Breast epithelium (tissue), 4 donors: ENCODE measurements around the gene FAF1. TPM values are rescaled to one million over a fixed set of nuclear protein-coding genes. Genes with fewer than 3 reads are reported as not detected.

Experiments used
- DNase-seq, 2 donors: peaks; one replicate each; pipeline ENCODE4 v3.0.0-alpha.2; 2019; ENCODE audit warnings: low spot score in 2 of 2
- H3K27ac ChIP-seq, 2 donors: fragments of 200-600 bp; sonication (generic) in 1 of 2; one replicate each; pipeline ENCODE4 v1.5.1; 2016 to 2019; ENCODE audit warnings: mild to moderate bottlenecking in 1 of 2
- H3K27me3 ChIP-seq, 2 donors: fragments of 200-600 bp; sonication (generic) in 1 of 2; one replicate each; pipeline versions ENCODE4 v1.5.1 to v1.6.0; 2017 to 2019; ENCODE audit warnings: control low read depth in 1 of 2, mild to moderate bottlenecking in 1 of 2
- H3K36me3 ChIP-seq: fragments of 200-600 bp; one replicate; pipeline ENCODE4 v1.5.1; 2019
- H3K4me1 ChIP-seq, 2 donors: fragments of 200-600 bp; sonication (generic); one replicate each; pipeline ENCODE4 v1.5.1; 2016 to 2019; ENCODE audit warnings: control low read depth in 1 of 2
- H3K4me3 ChIP-seq, 3 donors: fragments of 200-600 bp; sonication (generic); 1 replicate in 2 of 3; 2 replicates in 1 of 3; pipeline ENCODE4 v1.5.1; 2016 to 2019; ENCODE audit warnings: mild to moderate bottlenecking in 3 of 3, moderate library complexity in 2 of 3
- H3K9me3 ChIP-seq, 2 donors: fragments of 200-600 bp; sonication (generic) in 1 of 2; one replicate each; pipeline ENCODE4 v1.5.1; 2016 to 2019; ENCODE audit warnings: control low read depth in 1 of 2
- POLR2A ChIP-seq: fragments of 450-650 bp; IDR thresholded peaks from one replicate; pipeline ENCODE4 v1.6.1; 2016; ENCODE audit warnings: antibody characterized with exemption, mild to moderate bottlenecking, moderate library complexity
- POLR2AphosphoS5 ChIP-seq, 3 donors: sonication (generic); formaldehyde crosslinking; IDR thresholded peaks; one replicate each; pipeline ENCODE4 v1.6.1; 2017; ENCODE audit warnings: antibody characterized with exemption in 3 of 3
- intact Hi-C: fragments of 100-400 bp; cut with DNase I; formaldehyde crosslinking; loops from one replicate; pipeline ENCODE4 v1.15.1; 2023; ENCODE audit warnings: low total_unique reads
- total RNA-seq, 3 donors: library from RNA; depleted of rRNA; stranded (reverse); fragments of >200 nt; gene quantifications; one replicate each; pipeline ENCODE4 v1.1.0, GENCODE V29; 2016
- TF ChIP-seq, protein P1 (sequence below), 3 donors: fragments of 450-650 bp; IDR thresholded peaks; one replicate each; pipeline ENCODE4 v1.5.1; 2016 to 2017; ENCODE audit warnings: antibody characterized with exemption in 3 of 3, mild to moderate bottlenecking in 3 of 3, moderate library complexity in 3 of 3

Gene FAF1
- total RNA-seq, 3 donors from 2014 or later: 34.9 to 58.2 (median 42.0) TPM

GRCh38 chr1:50861772-50862171, 98.3 kb downstream of the FAF1 start:
- DNase-seq: no peak
- Histone ChIP-seq H3K27me3 (no peaks in the 10 kb centered on the region), H3K4me1 (no peaks in the 10 kb centered on the region), H3K27ac (no peak overlapping the region), H3K36me3 (no peaks in the 10 kb centered on the region), H3K9me3 (peaks cover 0 to 21% of the 10 kb centered on the region in 2 donors), H3K4me3 (no peak overlapping the region)
- TF ChIP-seq POLR2AphosphoS5 (IDR thresholded peaks at IDR 0.05): no peak
- TF ChIP-seq, protein P1, sequence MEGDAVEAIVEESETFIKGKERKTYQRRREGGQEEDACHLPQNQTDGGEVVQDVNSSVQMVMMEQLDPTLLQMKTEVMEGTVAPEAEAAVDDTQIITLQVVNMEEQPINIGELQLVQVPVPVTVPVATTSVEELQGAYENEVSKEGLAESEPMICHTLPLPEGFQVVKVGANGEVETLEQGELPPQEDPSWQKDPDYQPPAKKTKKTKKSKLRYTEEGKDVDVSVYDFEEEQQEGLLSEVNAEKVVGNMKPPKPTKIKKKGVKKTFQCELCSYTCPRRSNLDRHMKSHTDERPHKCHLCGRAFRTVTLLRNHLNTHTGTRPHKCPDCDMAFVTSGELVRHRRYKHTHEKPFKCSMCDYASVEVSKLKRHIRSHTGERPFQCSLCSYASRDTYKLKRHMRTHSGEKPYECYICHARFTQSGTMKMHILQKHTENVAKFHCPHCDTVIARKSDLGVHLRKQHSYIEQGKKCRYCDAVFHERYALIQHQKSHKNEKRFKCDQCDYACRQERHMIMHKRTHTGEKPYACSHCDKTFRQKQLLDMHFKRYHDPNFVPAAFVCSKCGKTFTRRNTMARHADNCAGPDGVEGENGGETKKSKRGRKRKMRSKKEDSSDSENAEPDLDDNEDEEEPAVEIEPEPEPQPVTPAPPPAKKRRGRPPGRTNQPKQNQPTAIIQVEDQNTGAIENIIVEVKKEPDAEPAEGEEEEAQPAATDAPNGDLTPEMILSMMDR (IDR thresholded peaks at IDR 0.05): no peak
- TF ChIP-seq POLR2A: no peak
- intact Hi-C loops: no loop called here

DNA sequence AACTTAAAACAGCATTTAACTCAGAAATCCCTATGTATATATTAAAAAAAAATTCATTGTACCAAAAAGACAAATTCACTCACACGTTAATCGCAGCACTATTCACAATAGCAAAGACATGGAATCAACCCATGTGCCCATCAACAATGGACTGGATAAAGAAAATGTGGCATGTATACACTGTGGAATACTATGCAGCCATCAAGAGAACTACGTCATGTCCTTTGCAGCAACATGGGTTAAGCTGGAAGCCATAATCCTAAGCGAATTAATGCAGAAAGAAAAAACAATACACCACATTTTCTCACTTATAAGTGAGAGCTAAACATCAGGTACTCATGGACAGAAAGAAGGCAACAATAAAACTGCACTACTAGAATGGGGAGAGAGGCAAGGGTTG, 99.4 kb downstream of the FAF1 start:
- Histone ChIP-seq H3K4me1 (no peaks in the 10 kb centered on the region), H3K4me3 (no peak overlapping the region), H3K9me3 (peaks cover 0 to 14% of the 10 kb centered on the region in 2 donors), H3K36me3 (no peaks in the 10 kb centered on the region), H3K27me3 (no peaks in the 10 kb centered on the region), H3K27ac (no peak overlapping the region)
- intact Hi-C loops: no loop called here
- no peak for DNase-seq
- TF ChIP-seq POLR2AphosphoS5 (IDR thresholded peaks at IDR 0.05) (no peak), POLR2A (no peak)
- TF ChIP-seq, protein P1 (IDR thresholded peaks at IDR 0.05): no peak

DNA sequence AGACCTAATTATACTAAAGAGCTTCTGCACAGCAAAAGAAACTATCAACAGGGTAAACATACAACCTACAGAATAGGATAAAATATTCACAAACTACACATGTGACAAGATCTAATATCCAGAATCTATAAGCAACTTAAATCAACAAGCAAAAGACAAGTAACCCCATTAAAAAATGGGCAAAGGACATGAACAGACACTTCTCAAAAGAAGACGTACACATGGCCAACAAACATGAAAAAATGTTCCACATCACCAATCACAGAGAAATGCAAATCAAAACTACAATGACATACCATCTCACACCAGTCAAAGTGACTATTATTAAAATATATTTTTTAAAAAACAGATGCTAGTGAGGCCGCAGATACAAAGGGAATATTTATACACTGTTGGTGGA, 99.8 kb downstream of the FAF1 start:
- no peak overlapping the region for H3K27ac ChIP-seq
- H3K9me3 ChIP-seq: peaks cover 0 to 14% of the 10 kb centered on the region in 2 donors
- intact Hi-C loops: no loop called here
- DNase-seq: no peak
- no peaks in the 10 kb centered on the region for H3K36me3 ChIP-seq
- no peak overlapping the region for H3K4me3 ChIP-seq
- no peaks in the 10 kb centered on the region for H3K4me1 ChIP-seq
- TF ChIP-seq POLR2AphosphoS5 (IDR thresholded peaks at IDR 0.05): no peak
- no peak for TF ChIP-seq POLR2A
- TF ChIP-seq, protein P1 (IDR thresholded peaks at IDR 0.05): no peak
- no peaks in the 10 kb centered on the region for H3K27me3 ChIP-seq

DNA sequence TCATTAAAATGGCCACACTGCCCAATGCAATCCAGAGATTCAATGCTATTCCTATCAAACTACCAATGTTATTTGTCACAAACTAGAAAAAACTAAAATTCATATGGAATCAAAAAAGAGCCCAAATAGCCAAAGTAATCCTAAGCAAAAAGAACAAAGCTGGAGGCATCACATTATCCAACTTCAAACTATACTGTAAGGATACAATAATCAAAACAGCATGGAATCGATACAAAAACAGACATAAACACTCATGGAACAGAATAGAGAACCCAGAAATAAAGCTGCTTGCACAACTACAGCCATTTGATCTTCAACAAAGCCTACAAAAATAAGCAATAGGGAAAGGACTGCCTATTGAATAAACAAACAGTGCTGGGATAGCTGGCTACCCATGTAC, 100.4 kb downstream of the FAF1 start:
- Histone ChIP-seq H3K27ac (no peak overlapping the region), H3K27me3 (no peaks in the 10 kb centered on the region), H3K4me3 (no peak overlapping the region), H3K9me3 (peaks cover 0 to 14% of the 10 kb centered on the region in 2 donors), H3K4me1 (no peaks in the 10 kb centered on the region), H3K36me3 (no peaks in the 10 kb centered on the region)
- intact Hi-C loops: no loop called here
- no peak for DNase-seq
- TF ChIP-seq POLR2AphosphoS5 (IDR thresholded peaks at IDR 0.05) (no peak), POLR2A (no peak)
- TF ChIP-seq, protein P1 (IDR thresholded peaks at IDR 0.05): no peak

GRCh38 chr1:50858761-50859160, 101.3 kb downstream of the FAF1 start:
- no peaks in the 10 kb centered on the region for H3K36me3 ChIP-seq
- TF ChIP-seq POLR2AphosphoS5 (IDR thresholded peaks at IDR 0.05) (no peak), POLR2A (no peak)
- TF ChIP-seq, protein P1 (IDR thresholded peaks at IDR 0.05): no peak
- no peak overlapping the region for H3K4me3 ChIP-seq
- DNase-seq: no peak
- intact Hi-C loops: no loop called here
- no peaks in the 10 kb centered on the region for H3K4me1 ChIP-seq
- H3K27me3 ChIP-seq: no peaks in the 10 kb centered on the region
- H3K9me3 ChIP-seq: peaks cover 0 to 14% of the 10 kb centered on the region in 2 donors
- no peak overlapping the region for H3K27ac ChIP-seq
